DMS114 treated with DMSO at 0.1 percent for 48 hours (cell line): ENCODE measurements around the gene DNAH14.

Source experiments
- DNase-seq: peaks from one replicate; lab custom pipeline; 2025; ENCODE audit not compliant: unreplicated experiment; lab: John Stamatoyannopoulos, UW

Gene DNAH14

DNA sequence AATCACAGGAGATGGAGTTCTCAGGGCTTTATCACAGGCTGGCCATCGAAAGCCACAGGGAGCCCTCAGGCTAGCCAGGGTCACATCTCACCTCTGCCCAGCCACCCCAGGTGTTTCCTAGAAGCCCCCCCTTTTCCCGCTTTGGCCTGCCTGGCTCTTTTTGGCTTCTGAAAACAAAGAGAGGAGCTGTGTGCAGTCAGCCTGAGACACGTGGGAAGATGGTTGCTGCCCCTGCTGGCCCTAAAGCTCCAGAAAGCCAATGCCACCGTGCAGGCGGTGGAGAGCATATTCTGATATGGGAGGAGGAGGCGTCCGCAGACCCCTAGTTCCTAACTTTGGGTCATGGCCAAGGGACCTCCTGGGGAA lies 517.1 kb downstream of the DNAH14 start:
- DNase-seq = no peak

DNA sequence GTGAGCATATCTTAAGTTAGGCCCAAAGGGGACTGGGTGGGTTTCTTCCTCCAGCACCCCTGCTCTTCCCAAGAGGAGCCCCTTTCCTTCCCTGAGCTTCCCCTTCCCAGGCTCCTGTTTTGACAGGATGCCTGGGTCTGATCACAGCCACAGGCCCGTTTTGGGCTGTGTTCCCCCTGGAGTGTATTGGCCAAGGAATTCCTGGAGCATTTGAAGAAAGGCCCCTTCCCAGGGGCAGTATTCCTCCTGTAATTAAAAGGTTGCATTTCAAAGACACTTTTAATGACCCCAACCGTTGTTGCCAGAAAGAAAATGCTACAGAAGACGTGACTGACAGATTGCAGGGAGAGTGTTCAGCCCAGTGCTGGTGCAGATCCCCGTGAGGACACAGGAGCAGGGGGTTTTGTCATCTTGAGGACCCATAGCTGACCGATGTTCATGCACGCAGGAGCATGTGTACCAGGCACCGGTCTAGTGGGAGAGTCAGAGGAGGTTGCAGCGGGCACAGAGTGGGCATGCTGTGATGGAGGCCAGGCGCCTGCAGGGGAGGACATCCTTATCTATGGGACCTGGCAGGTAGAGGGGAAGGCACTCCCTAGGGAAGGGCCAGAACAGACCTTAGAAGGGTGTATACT lies 517.6 kb downstream of the DNAH14 start:
- no peak for DNase-seq

DNA sequence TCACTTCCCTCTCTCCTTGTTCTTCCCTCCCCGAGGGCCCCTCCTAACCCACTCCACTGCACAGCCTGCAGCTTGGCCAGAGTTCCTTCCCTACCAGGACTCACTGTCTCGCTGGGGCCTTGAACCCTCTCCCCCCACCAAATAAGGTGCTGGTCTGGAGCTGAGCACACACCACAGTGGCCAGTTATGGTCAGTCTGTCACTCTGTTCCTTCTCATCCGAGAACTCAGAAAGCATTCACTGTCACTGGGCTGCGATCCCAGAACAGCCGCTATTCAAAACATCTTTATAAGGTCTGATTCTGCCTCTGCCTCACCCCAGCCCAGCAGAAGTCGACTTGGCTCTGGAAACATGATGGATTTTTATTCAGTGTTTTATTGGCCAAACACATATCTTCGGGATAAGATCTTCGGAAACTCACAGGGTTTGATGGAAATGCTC lies 518.2 kb downstream of the DNAH14 start:
- DNase-seq = no peak

DNA sequence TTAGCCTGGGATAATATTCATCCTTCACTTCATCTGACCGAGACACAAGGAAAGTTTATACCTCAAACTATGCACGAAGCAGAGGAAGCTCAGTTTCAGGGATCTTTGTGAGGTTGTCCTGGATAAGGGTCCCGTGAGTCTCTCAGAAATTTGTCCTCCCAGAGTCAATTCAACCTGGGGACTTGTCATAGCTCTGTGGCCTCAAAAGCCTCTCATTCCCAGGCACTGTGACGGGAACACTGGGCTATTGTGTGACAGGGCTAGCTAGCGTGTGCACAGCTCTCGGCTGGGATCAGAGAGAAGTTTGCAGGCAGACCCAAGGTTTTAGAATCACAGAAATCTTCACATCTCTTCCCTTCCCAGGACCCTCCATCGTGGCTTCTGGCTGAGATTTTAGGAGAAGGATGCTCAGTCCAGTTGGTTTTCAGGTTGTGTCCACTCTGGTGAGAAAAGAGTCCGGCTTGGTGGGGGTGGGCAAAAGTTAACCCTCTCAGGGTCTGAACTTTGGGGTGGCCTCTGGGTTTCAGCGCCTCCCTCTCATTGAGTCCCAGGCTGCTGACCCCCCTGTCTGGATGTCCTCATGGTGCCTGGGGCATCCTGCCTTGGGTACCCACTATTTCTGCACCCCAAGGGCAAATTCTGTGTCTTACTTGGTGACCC lies 518.8 kb downstream of the DNAH14 start:
- no peak for DNase-seq
